GM19467 (cell line): Measurements from ENCODE around the gene TPK1.

Experiments used
- ATAC-seq: cut with Tn5 transposase; IDR thresholded peaks from one replicate; pipeline ENCODE4 v1.9.1; 2021; ENCODE audit warnings: mild to moderate bottlenecking, moderate library complexity; ENCODE audit not compliant: unreplicated experiment

TPK1 gene

DNA sequence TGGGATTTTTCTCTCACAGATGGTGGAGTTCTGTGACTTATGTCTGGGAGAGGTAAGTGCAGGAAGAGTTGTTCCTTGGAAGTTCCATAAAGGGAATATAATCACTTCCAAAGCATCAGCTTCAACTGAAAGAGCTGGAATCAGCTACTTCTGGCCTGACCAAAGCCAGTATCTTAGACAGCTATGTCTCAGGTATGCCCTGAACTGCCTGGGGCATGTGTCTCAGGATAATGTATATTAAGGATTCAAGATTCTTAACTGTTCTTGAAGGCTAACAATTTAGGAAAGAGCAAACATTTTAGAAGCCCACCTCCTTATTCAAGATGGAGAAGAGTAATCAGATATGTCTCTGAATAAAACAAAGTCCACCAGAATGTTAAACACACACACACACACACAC lies 420.0 kb downstream of the TPK1 start:
- ATAC-seq: no peak

DNA sequence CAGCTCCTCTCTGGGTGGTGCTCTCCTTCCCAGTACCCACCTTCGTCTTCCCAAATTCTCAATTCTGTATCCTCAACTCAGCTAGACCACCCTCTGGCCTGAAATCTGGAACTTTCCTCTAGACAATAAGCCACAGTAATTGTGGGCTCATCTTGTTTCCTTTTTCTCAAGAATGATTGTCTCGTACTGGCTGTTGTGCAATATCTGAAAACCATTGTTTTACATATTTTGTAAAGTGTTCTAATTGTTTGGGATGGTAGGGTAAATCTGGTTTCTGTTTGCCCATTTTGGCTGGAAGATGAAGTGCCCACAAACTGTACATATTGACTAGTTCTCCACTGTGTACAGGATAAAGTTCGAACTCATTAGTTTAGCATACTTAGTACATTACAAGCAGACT lies 421.0 kb downstream of the TPK1 start:
- no peak for ATAC-seq

DNA sequence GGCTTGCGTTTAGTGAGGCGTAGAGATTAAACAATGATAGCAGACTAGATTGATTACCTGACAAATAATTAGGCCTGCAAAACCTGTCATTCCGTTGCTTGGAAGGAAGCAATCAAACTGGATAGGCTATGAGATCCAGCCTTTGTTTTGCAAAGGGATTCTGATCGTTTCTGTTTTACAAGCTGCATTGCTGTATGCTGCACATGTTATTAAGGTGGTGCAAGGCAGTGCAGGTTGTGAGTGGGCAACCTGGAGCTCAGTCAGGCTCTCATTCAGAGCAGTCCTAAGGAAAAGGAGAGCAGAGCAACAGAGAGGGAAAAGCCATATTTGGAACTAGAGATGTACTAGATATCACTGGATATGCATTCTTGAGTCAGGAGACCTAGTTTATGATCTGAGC lies 425.4 kb downstream of the TPK1 start:
- no peak for ATAC-seq

DNA sequence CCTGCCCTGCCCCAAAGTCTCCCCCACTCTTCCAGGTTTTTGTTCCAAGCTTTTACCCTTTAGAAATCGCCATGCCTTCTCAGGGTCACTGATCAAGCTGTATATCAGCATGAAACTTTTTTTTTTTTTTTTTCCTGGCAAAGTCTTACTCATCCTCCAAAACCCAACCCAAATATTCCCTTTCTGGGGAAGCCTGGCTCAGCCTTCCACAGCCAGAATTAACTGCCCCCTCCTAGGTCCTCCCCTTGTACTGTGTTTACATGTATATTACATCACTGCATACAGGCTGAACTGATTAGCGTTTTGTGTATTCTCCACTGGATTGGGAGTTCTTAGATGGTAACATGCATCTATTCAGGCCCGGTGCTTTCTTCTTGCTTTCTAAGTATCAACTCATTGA lies 427.7 kb downstream of the TPK1 start:
- no peak for ATAC-seq

DNA sequence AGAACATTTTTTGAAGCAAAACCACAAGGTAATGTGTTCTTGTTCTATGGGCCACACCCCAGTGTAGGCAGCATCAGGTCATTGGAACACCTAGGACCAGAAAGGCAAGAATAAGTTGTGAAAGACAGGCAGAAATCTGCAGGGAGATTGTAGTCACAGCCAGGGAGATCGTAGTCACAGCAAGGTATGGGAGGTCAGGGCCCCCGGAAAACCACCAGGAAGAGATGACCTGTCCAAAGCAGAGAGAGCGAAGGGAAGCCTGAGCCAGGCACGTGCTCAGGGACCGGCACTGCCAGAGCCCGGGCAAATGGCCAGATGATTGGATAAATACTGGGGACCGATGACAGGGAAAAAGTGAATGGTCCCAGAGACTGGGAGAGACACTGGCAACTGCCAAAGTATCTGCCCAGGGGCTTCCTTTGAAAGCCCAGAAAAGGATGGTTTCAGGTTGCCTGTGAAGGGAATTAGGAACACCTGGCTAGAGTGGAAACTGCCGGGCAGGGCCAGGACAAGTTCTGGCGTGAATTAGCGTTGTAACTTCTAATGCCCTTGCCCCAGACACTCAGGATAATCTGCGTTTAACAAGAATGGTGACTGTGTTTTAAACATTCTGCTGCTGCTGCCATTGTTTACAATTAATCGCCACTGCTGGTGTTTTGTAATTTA lies 428.5 kb downstream of the TPK1 start:
- no peak for ATAC-seq

DNA sequence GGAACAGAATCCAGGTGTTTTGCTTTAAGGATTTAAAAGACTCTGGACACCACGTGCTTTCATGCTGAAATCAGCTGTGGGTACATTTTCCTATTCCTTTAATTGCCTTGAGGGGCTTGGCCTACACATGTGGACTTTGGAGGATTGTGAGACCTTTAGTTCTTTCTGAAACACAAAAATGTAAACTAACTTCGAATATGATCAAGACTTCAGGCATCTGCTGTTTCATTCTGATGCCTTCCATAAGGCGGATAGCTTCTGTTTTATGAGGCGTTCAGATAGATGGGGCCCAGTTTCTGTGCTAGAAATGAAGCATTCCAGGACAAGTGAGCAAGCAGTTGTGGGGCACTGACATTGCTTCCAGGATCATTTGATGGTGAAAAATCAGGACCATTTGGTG lies 430.9 kb downstream of the TPK1 start:
- ATAC-seq: no peak

DNA sequence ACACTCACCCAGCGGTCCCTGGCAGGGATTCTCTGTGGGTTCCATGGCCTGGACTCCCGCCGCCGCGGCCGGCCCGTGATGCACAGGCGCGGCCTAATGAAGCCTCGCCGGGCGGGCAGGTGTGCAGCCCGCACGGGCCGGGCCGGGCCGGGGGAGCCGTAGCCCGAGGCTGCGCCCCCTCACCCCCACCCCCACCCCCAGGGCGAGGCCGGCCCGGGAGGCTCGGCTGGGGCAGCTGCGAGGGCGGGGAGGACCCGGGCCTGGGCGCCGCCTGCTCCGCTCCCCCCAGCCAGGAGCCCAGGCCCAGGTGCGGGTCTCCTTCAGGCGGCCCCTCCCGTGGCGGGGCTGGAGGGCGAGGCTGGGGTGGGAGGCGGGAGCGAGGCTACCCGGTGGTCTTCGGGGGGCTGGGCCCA lies 432.2 kb downstream of the TPK1 start, which contains the start of gene NOBOX:
Gene NOBOX, minus strand, starts transcription at position 45 of the 413 bp plus-strand sequence.
- ATAC-seq: no peak

DNA sequence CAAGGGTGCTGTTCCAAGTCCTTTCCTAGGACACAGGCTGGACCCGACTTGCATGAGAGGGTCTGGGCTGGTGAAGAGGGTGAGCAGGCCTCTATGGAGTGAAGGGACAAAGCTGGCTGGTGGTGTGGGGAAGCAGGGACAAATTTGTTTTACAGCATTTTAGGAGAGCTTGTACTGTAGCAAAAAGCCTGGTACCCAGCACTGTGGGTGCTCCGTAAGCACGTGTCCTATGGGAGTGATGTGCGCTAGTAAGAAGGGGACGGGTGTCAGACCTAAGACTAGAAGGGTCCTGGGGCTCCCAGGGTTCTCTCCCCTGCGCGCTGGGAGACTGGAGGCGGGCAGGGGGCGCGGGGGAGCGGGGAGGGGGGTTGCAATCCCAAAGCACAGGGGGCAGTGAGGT lies 432.8 kb downstream of the TPK1 start:
- no peak for ATAC-seq
